SK-N-SH (cell line): ENCODE measurements around the gene NLRP7.
"Not testable (repeated sequence)": the region's sequence is repeated elsewhere in the genome, so short reads cannot be mapped to it uniquely, and the experiment has no call there.

Experiments used
- CHD2 ChIP-seq: fragments of 150-350 bp; IDR thresholded peaks from 2 replicates; pipeline ENCODE4 v1.6.1; 2018; ENCODE audit warnings: low read length; ENCODE audit not compliant: partially characterized antibody
- CTCF ChIP-seq: fragments of 200-600 bp; sonication (generic); IDR thresholded peaks from 2 replicates; pipeline ENCODE4 v1.6.1; 2017; ENCODE audit warnings: antibody characterized with exemption, mild to moderate bottlenecking, moderate library complexity
- FOXM1 ChIP-seq: IDR thresholded peaks from 2 replicates; pipeline ENCODE4 v1.4.0; 2012; ENCODE audit warnings: low read depth, mild to moderate bottlenecking
- NRF1 ChIP-seq: IDR thresholded peaks from 2 replicates; pipeline ENCODE4 v1.6.1; 2012; ENCODE audit warnings: low read depth, mild to moderate bottlenecking, low read length
- TAF1 ChIP-seq: IDR thresholded peaks from 2 replicates; pipeline ENCODE4 v1.6.1; 2012; ENCODE audit warnings: low read depth, mild to moderate bottlenecking, low read length, moderate library complexity, borderline replicate concordance

GRCh38 chr19:54965055-54965454 lies 17.7 kb upstream of the NLRP7 start:
- TF ChIP-seq CTCF, CHD2, TAF1, FOXM1, NRF1: not testable (repeated sequence)
